ENCODE data around the gene UGT1A5. TPM values are rescaled to one million over a fixed set of nuclear protein-coding genes. Genes with fewer than 3 reads are reported as not detected.

Gene UGT1A5
- total and polyA plus RNA-seq, 10 of the 15 experiments (the other 5 are each of a cell fraction or from before 2014, with no cell fraction given), result not detected

GRCh38 chr2:233780771-233781170, 68.1 kb downstream of the UGT1A5 start:
- no peaks in the 10 kb centered on the region for H4K20me1 ChIP-seq (ENCODE audit: control insufficient read depth, insufficient read depth)
- H3K4me1 ChIP-seq (ENCODE audit: control insufficient read depth, insufficient read depth, low read length), result no peaks in the 10 kb centered on the region
- 63% methylated on average over 4 of the region's 4 CpGs for WGBS (ENCODE audit: insufficient coverage, insufficient replicate concordance, low lambda C conversion rate, missing lambda C conversion rate)
- H3K36me3 ChIP-seq (ENCODE audit: control insufficient read depth in 2 of 2, insufficient read depth in 2 of 2, low read length in 1 of 2), result no peaks in the 10 kb centered on the region
- H2AFZ ChIP-seq (ENCODE audit: control insufficient read depth, low read depth, low read length), result no peak overlapping the region
- ChIA-PET RAD21 (ENCODE audit: unreplicated experiment) (no interaction called here), POLR2A (no interaction called here), CTCF (interaction anchor here (1.0 kb wide), 1 partner anchor 15 kb away, joined by 3 read pairs; no protein-coding TSS in a partner anchor), SMC1A (ENCODE audit: uncharacterized antibody, unreplicated experiment) (no interaction called here)
- no peak overlapping the region for H3K27ac ChIP-seq (ENCODE audit: control insufficient read depth, insufficient read depth)
- in situ Hi-C loops (cut with MboI), result no loop called here
- no peaks in the 10 kb centered on the region; the same call in 2 of the 3 replicates for H3K9me3 ChIP-seq (replicated peaks; ENCODE audit: control insufficient read depth, insufficient read depth, low read length)
- ATAC-seq, result no peak
- H3K4me3 ChIP-seq, result no peak overlapping the region
- DNase-seq (ENCODE audit: low read depth, low spot score), result no peak
- no peak overlapping the region for H3K9ac ChIP-seq (ENCODE audit: control insufficient read depth, insufficient read depth, low read length)
- no peaks in the 10 kb centered on the region for H3K27me3 ChIP-seq (replicated peaks in 1 of 2; ENCODE audit: control insufficient read depth in 2 of 2, insufficient read depth in 2 of 2, low read length in 1 of 2)
- intact Hi-C loops (cut with micrococcal nuclease; ENCODE audit: unreplicated experiment), result no loop called here
- TF ChIP-seq TAF1 (IDR thresholded peaks at IDR 0.05; ENCODE audit: borderline replicate concordance, low read depth, low read length) (no peak), CEBPB (IDR thresholded peaks at IDR 0.05; ENCODE audit: borderline replicate concordance in 1 of 2, low read depth in 2 of 2, low read length in 2 of 2) (no peak), HDAC2 (IDR thresholded peaks at IDR 0.05) (no peak), RFX5 (IDR thresholded peaks at IDR 0.05; ENCODE audit: low read depth, low read length) (no peak), STAT1 (conservative IDR thresholded peaks at IDR 0.05) (no peak), POLR2A (IDR thresholded peaks at IDR 0.05; ENCODE audit: low read depth, low read length) (no peak)
- H3K79me2 ChIP-seq (ENCODE audit: control insufficient read depth, insufficient read depth, low read length), result no peaks in the 10 kb centered on the region
- H3K4me2 ChIP-seq (ENCODE audit: control insufficient read depth, insufficient read depth), result no peak overlapping the region
- BruUV-seq (replicated peaks), result no TSS peak
- FAIRE-seq, result no peak

GRCh38 chr2:233789554-233789953, 76.8 kb downstream of the UGT1A5 start:
- H3K4me2 ChIP-seq (ENCODE audit: control insufficient read depth, insufficient read depth), result no peak overlapping the region
- no peak for ATAC-seq
- ChIA-PET RAD21 (ENCODE audit: unreplicated experiment) (no interaction called here), SMC1A (ENCODE audit: uncharacterized antibody, unreplicated experiment) (no interaction called here), CTCF (no interaction called here), POLR2A (no interaction called here)
- no peak for DNase-seq (ENCODE audit: low read depth, low spot score)
- H3K36me3 ChIP-seq (ENCODE audit: control insufficient read depth in 2 of 2, insufficient read depth in 2 of 2, low read length in 1 of 2), result no peaks in the 10 kb centered on the region
- H2AFZ ChIP-seq (ENCODE audit: control insufficient read depth, low read depth, low read length), result no peak overlapping the region
- TF ChIP-seq POU2F2 (IDR thresholded peaks at IDR 0.05; ENCODE audit: borderline replicate concordance, low read depth, low read length), result no peak
- no peak for TF ChIP-seq NR2C2 (IDR thresholded peaks at IDR 0.05; ENCODE audit: borderline replicate concordance, control insufficient read depth, insufficient read length, low read depth)
- H3K4me1 ChIP-seq (ENCODE audit: control insufficient read depth, insufficient read depth, low read length), result no peaks in the 10 kb centered on the region
- H3K9me3 ChIP-seq (replicated peaks; ENCODE audit: control insufficient read depth, insufficient read depth, low read length), result no peaks in the 10 kb centered on the region; the same call in 2 of the 3 replicates
- no TSS peak for BruUV-seq (replicated peaks)
- no peaks in the 10 kb centered on the region for H4K20me1 ChIP-seq (ENCODE audit: control insufficient read depth, insufficient read depth)
- intact Hi-C loops (cut with micrococcal nuclease; ENCODE audit: unreplicated experiment) (no loop called here), in situ Hi-C loops (cut with MboI) (no loop called here)
- H3K27ac ChIP-seq (ENCODE audit: control insufficient read depth, insufficient read depth), result no peak overlapping the region
- H3K79me2 ChIP-seq (ENCODE audit: control insufficient read depth, insufficient read depth, low read length), result no peaks in the 10 kb centered on the region
- no peak overlapping the region for H3K9ac ChIP-seq (ENCODE audit: control insufficient read depth, insufficient read depth, low read length)
- no peak for FAIRE-seq
- 43% methylated on average over 7 of the region's 7 CpGs for WGBS (ENCODE audit: insufficient coverage, insufficient replicate concordance, low lambda C conversion rate, missing lambda C conversion rate)
- H3K27me3 ChIP-seq (replicated peaks in 1 of 2; ENCODE audit: control insufficient read depth in 2 of 2, insufficient read depth in 2 of 2, low read length in 1 of 2), result no peaks in the 10 kb centered on the region; a peak in 1 of 4 replicates
- no peak overlapping the region for H3K4me3 ChIP-seq

Data from GM12878 (cell line).